Neutrophil (primary cell): ENCODE results near the gene NKX6-2.

Source experiments
- H3K27ac ChIP-seq: fragments of 200-600 bp; sonication (generic); 2 replicates; pipeline ENCODE4 v1.5.1; 2016; ENCODE audit warnings: mild to moderate bottlenecking, moderate library complexity
- H3K27me3 ChIP-seq: fragments of 200-600 bp; sonication (generic); 2 replicates; pipeline ENCODE4 v1.6.0; 2016; ENCODE audit warnings: mild to moderate bottlenecking
- H3K36me3 ChIP-seq: fragments of 200-600 bp; sonication (generic); 2 replicates; pipeline ENCODE4 v1.5.1; 2017
- H3K4me1 ChIP-seq, 2 experiments: fragments of 200-600 bp in 1 of 2; sonication (generic) in 1 of 2; 1 replicate in 1 of 2; 2 replicates in 1 of 2; pipeline versions ENCODE4 v1.5.1 to v1.6.1; 2013 to 2016; ENCODE audit warnings: low read depth in 1 of 2, low read length in 1 of 2, mild to moderate bottlenecking in 1 of 2, moderate library complexity in 1 of 2; ENCODE audit not compliant: control insufficient read depth in 1 of 2, insufficient read depth in 1 of 2
- H3K4me3 ChIP-seq, 2 experiments: fragments of 200-600 bp in 1 of 2; sonication (generic) in 1 of 2; 1 replicate in 1 of 2; 2 replicates in 1 of 2; pipeline ENCODE4 v1.5.1; 2013 to 2016; ENCODE audit warnings: low read depth in 1 of 2, low read length in 1 of 2, mild to moderate bottlenecking in 1 of 2, moderate library complexity in 1 of 2
- H3K9me3 ChIP-seq: fragments of 200-600 bp; sonication (generic); 2 replicates; pipeline ENCODE4 v1.5.1; 2016
- TF ChIP-seq, protein P1 (sequence below): fragments of 200-600 bp; sonication (generic); IDR thresholded peaks from 2 replicates; pipeline ENCODE4 v1.5.1; 2016; ENCODE audit warnings: antibody characterized with exemption

The NKX6-2 gene

DNA sequence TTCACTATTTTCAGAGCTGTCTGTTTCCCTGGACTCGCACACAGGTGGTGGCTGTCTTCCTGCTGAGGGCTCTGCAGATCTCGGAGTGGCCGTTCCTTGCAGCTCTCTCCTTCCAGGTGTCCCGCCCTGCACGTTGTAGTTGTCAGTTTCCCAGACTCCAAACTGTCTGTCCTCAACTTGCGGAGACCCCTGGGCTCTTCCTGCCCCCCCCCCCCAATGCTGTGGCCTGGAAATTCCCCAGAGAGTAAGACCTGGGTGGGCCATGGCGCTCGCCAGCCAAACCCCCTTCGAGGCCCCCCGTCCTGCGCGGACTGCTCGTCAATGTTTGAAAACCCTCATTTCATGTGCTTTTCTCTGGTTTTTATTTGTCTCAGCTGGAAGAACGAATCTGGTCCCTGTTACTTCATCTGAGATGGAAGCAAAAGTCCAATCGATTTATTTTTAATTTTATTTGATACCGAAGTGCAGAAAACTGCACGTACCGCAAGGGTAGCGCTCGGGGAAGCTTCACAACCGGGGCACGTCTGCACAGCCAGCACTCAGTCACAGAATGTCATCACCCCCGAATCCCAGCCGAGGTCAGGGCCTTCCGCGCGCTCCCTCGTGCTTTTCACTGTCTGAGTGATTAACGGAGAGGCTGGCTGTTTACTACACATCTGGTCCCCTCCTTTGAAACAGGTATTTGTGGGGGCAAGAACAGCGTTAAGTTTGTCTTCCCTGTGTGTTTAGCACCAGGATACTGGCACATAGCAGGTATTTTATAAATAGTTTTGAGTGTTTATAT lies 46.4 kb upstream of the NKX6-2 start:
- no peak overlapping the region for H3K4me3 ChIP-seq
- H3K27ac ChIP-seq: no peak overlapping the region
- TF ChIP-seq, protein P1, sequence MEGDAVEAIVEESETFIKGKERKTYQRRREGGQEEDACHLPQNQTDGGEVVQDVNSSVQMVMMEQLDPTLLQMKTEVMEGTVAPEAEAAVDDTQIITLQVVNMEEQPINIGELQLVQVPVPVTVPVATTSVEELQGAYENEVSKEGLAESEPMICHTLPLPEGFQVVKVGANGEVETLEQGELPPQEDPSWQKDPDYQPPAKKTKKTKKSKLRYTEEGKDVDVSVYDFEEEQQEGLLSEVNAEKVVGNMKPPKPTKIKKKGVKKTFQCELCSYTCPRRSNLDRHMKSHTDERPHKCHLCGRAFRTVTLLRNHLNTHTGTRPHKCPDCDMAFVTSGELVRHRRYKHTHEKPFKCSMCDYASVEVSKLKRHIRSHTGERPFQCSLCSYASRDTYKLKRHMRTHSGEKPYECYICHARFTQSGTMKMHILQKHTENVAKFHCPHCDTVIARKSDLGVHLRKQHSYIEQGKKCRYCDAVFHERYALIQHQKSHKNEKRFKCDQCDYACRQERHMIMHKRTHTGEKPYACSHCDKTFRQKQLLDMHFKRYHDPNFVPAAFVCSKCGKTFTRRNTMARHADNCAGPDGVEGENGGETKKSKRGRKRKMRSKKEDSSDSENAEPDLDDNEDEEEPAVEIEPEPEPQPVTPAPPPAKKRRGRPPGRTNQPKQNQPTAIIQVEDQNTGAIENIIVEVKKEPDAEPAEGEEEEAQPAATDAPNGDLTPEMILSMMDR: no peak
- no peaks in the 10 kb centered on the region for H3K4me1 ChIP-seq
- H3K36me3 ChIP-seq: no peaks in the 10 kb centered on the region
- H3K9me3 ChIP-seq: no peaks in the 10 kb centered on the region
- peaks cover 8% of the 10 kb centered on the region for H3K27me3 ChIP-seq

DNA sequence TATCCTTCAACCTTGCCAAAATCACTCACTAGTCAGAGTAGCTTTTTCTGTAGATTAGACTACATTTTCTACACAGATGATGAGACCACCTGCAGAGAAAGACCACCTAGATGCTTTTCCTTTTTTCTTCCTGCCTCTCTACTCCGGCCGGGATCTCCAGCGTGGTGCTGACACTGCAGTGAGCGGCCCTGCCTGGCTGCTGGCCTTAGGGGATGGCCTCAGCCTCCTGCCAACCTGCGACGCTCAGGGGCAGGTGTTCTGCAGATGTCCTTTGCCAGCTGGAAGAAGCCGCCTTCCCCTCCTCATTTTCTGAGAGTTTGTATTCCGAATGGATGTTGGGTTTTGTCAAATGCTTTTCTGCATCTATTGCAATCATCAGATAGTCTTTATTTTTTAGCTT lies 43.5 kb upstream of the NKX6-2 start:
- no peaks in the 10 kb centered on the region for H3K9me3 ChIP-seq
- no peak overlapping the region for H3K27ac ChIP-seq
- no peaks in the 10 kb centered on the region for H3K4me1 ChIP-seq
- peaks cover 8% of the 10 kb centered on the region for H3K27me3 ChIP-seq
- H3K36me3 ChIP-seq: no peaks in the 10 kb centered on the region
- TF ChIP-seq, protein P1: no peak
- H3K4me3 ChIP-seq: no peak overlapping the region

DNA sequence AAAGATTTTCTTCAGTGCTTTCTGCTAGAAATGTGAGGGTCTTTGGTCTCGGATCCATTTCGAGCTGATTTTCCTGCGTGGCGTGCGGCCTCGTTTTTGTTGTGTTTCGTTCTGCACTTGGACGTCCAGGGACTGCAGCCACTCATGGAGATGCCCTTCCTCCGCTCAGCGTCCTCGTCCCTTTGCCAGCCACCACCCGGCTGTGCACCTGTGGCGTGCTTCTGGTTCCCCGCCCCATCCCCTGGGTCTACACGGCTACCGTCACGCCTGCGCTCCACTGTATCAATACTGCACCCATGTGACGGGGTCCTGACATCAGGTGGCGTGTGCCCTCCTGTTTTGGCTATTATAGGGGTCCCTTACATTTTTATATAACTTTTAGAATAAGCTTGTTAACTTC lies 42.7 kb upstream of the NKX6-2 start:
- H3K9me3 ChIP-seq: no peaks in the 10 kb centered on the region
- no peaks in the 10 kb centered on the region for H3K36me3 ChIP-seq
- peaks cover 8% of the 10 kb centered on the region for H3K27me3 ChIP-seq
- TF ChIP-seq, protein P1: no peak
- H3K27ac ChIP-seq: no peak overlapping the region
- no peaks in the 10 kb centered on the region for H3K4me1 ChIP-seq
- H3K4me3 ChIP-seq: no peak overlapping the region

DNA sequence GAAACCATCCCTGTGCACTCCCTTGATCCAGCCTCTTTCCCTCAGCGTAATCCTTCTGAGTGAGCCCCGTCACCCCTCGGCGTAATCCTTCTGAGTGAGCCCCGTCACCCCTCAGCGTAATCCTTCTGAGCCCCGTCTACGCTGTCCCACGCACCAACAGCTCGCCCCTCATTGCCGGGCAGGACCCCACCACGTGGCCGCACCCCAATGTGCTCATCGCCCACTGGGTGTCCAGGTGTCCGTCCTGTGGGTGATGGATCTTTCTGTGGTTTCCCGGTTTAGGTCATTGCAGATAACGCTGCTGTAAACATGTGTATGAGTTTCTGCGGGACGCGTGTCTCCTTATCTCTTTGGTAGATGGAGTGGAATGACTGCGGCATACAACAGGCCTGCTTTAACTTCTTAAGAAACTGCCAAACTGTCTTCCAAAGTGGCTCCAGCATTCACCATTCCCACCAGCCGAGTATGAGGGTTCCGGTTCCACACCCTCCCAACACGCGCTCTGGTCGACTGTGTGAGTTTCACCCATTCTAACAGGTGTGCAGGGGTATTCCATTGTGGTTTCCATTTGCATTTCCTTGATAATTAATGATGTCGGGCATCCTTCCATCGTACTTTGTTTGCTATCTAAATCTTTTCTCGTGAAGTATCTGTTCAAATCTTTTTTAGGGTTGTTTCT lies 42.1 kb upstream of the NKX6-2 start:
- Histone ChIP-seq H3K4me3 (no peak overlapping the region), H3K27me3 (peaks cover 8% of the 10 kb centered on the region), H3K9me3 (no peaks in the 10 kb centered on the region), H3K27ac (no peak overlapping the region), H3K4me1 (no peaks in the 10 kb centered on the region), H3K36me3 (no peaks in the 10 kb centered on the region)
- TF ChIP-seq, protein P1: no peak

DNA sequence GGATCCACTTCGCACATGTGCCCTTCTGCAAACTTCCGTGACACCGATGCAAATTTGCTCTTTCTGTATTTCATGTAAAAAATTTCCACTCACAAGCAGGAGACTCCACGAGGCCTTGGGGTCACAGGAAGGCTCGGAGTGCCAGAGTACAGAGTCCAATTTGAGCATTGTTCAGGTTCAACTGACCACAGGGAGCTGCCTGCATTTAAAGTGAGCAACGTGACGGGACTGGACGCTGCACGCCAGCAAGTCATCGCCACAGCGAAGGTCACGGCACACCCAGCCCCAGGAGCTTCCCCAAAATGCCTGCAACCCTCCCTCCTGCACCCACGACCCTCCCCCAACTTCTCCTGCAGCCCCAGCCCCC lies 41.5 kb upstream of the NKX6-2 start:
- no peaks in the 10 kb centered on the region for H3K9me3 ChIP-seq
- H3K4me1 ChIP-seq: no peaks in the 10 kb centered on the region
- TF ChIP-seq, protein P1: no peak
- no peak overlapping the region for H3K27ac ChIP-seq
- no peak overlapping the region for H3K4me3 ChIP-seq
- no peaks in the 10 kb centered on the region for H3K36me3 ChIP-seq
- H3K27me3 ChIP-seq: peaks cover 8% of the 10 kb centered on the region
